Activated CD8-positive, alpha-beta T cell treated with anti-CD3 and anti-CD28 coated beads for 36 hours (primary cell): ENCODE measurements around the gene SUGCT. TPM values are rescaled to one million over a fixed set of nuclear protein-coding genes. Genes with fewer than 3 reads are reported as not detected.

ENCODE experiments used
- ATAC-seq: fragments of 200-7000 bp; cut with Tn5 transposase; one replicate; pipeline ENCODE4 v1.10.0; 2021; ENCODE audit warnings: mild to moderate bottlenecking, moderate library complexity
- CTCF ChIA-PET: fragments of 350-600 bp; sonication (Branson Sonifier 250); formaldehyde crosslinking; loops from one replicate; lab custom pipeline; 2021; ENCODE audit warnings: antibody characterized with exemption; lab: Charles Lee
- POLR2A ChIA-PET: fragments of 350-600 bp; sonication (Branson Sonifier 250); formaldehyde crosslinking; loops from one replicate; lab custom pipeline; 2021; ENCODE audit warnings: antibody characterized with exemption; lab: Charles Lee
- DNase-seq: peaks from one replicate; pipeline ENCODE4 v3.0.0-alpha.2; 2020
- H3K27ac Mint-ChIP-seq: one replicate; pipeline ENCODE4 v1.8.0; 2021; ENCODE audit warnings: mild to moderate bottlenecking, mixed read lengths
- H3K27me3 Mint-ChIP-seq: one replicate; pipeline ENCODE4 v1.8.0; 2021; ENCODE audit warnings: mixed read lengths
- H3K36me3 Mint-ChIP-seq: one replicate; pipeline ENCODE4 v1.8.0; 2021; ENCODE audit warnings: low read depth, mixed read lengths
- H3K4me1 Mint-ChIP-seq: one replicate; pipeline ENCODE4 v1.8.0; 2021; ENCODE audit warnings: low read depth, mixed read lengths
- H3K4me3 Mint-ChIP-seq: one replicate; pipeline ENCODE4 v1.8.0; 2021; ENCODE audit warnings: mild to moderate bottlenecking, moderate library complexity, mixed read lengths
- H3K9me3 Mint-ChIP-seq: one replicate; pipeline ENCODE4 v1.8.0; 2021; ENCODE audit warnings: mixed read lengths
- intact Hi-C: fragments of 100-400 bp; cut with micrococcal nuclease; formaldehyde crosslinking; loops from one replicate; pipeline ENCODE4 v1.10.0; 2022
- total RNA-seq, 2 experiments: library from RNA; stranded (reverse); gene quantifications; one replicate each; pipeline ENCODE4 v1.2.3, GENCODE V29; 2021
- TF ChIP-seq, protein P1 (sequence below): fragments of 200-600 bp; IDR thresholded peaks from one replicate; pipeline ENCODE4 v1.8.0; 2022; ENCODE audit warnings: antibody characterized with exemption, mild to moderate bottlenecking

SUGCT gene
- total RNA-seq, 2 experiments from 2014 or later: 1.6 to 2.0 TPM

DNA sequence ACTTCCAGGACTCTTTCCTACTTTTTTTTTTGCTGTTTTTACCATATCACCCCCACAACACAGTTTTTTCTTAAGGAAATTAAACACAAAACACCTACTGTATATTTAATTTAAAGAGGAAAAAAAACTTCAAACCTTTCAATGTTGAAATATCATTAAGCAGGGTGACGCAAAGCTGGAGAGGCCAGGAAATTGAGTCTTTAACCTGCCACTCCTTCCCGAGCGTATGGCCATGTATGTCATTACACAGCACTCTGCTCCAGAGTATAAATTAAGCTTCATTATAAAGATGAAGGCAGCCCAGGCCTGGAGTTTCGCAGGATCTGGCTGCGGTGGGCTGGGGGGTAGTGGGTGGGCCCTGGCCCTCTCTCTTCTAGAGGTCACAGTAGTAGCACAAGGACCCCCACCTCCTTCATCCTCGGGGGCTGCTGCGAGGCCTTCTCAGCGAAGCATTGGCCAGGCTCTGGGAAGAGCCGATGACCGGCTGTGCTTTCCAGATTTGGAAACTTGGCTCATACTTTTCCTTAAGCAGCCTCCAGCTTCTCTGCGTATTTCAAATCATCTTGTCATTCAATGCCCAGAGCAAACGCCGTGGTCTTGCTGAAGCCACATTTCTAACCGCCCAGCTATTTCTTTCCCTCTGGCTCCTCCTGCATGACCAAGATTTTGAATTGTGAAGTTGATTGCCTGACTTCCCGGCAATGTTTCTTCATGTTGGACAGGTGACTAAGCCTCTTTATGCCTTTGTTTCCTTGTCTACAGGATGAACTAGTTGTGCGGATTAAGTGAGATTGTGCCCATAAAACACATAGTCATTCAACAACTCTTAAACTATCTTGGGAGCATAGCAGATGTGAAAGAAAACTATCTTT, 765.1 kb downstream of the SUGCT start:
- no peaks in the 10 kb centered on the region for H3K36me3 Mint-ChIP-seq
- DNase-seq (no peak), ATAC-seq (no peak)
- TF ChIP-seq, protein P1, sequence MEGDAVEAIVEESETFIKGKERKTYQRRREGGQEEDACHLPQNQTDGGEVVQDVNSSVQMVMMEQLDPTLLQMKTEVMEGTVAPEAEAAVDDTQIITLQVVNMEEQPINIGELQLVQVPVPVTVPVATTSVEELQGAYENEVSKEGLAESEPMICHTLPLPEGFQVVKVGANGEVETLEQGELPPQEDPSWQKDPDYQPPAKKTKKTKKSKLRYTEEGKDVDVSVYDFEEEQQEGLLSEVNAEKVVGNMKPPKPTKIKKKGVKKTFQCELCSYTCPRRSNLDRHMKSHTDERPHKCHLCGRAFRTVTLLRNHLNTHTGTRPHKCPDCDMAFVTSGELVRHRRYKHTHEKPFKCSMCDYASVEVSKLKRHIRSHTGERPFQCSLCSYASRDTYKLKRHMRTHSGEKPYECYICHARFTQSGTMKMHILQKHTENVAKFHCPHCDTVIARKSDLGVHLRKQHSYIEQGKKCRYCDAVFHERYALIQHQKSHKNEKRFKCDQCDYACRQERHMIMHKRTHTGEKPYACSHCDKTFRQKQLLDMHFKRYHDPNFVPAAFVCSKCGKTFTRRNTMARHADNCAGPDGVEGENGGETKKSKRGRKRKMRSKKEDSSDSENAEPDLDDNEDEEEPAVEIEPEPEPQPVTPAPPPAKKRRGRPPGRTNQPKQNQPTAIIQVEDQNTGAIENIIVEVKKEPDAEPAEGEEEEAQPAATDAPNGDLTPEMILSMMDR: no peak
- no peak overlapping the region for H3K4me3 Mint-ChIP-seq
- peaks cover 7% of the 10 kb centered on the region for H3K9me3 Mint-ChIP-seq
- no peaks in the 10 kb centered on the region for H3K4me1 Mint-ChIP-seq
- H3K27me3 Mint-ChIP-seq: no peaks in the 10 kb centered on the region
- intact Hi-C loops: no loop called here
- ChIA-PET CTCF (no interaction called here), POLR2A (no interaction called here)
- no peak overlapping the region for H3K27ac Mint-ChIP-seq

DNA sequence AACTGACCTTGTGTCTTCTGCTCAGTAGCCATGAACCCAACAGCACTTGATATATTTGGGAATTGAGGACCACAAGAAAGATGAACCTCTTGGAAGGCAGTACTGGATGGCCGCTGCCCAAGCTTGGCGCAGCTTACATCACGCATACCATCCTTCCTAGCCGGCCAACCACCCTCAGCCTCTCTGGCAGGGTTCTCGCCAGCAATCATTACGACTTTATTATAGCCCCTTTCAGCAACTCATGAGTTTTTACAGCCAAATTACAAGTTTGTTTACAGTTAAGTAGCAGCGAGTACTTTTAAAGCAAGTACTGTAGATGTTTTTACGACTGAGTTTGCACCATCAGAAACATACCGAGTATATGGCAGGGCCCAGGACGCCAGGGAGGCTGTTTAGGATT, 769.1 kb downstream of the SUGCT start:
- CTCF ChIA-PET: no interaction called here
- Mint-ChIP-seq H3K36me3 (no peaks in the 10 kb centered on the region), H3K4me1 (no peaks in the 10 kb centered on the region), H3K9me3 (peaks cover 3% of the 10 kb centered on the region), H3K27me3 (no peaks in the 10 kb centered on the region), H3K27ac (no peak overlapping the region), H3K4me3 (no peak overlapping the region)
- intact Hi-C loops: no loop called here
- DNase-seq (no peak), ATAC-seq (no peak)
- TF ChIP-seq, protein P1: no peak
- POLR2A ChIA-PET: no interaction called here

DNA sequence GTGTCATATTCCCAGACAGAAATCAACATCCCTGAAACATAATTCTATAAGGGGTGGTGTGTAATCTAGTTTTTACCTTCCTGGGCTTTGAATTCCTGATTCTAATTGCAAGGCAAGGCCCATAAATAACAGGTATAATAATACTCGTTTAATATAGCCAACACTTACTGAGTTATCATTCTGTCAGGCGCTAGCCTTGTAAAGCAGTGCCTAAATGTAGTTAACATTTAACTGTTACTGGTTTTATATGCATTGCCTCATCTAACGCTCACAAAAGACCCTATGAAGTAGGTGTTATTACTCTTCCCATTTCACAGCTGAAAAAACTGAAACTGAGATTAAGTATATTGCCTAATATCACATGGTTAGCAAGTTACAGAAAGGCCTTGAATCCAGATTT, 772.5 kb downstream of the SUGCT start:
- CTCF ChIA-PET: no interaction called here
- POLR2A ChIA-PET: no interaction called here
- ATAC-seq (no peak), DNase-seq (no peak)
- no peaks in the 10 kb centered on the region for H3K36me3 Mint-ChIP-seq
- no peaks in the 10 kb centered on the region for H3K27me3 Mint-ChIP-seq
- H3K4me1 Mint-ChIP-seq: no peaks in the 10 kb centered on the region
- no peak overlapping the region for H3K4me3 Mint-ChIP-seq
- TF ChIP-seq, protein P1: no peak
- intact Hi-C loops: no loop called here
- H3K9me3 Mint-ChIP-seq: no peaks in the 10 kb centered on the region
- no peak overlapping the region for H3K27ac Mint-ChIP-seq

DNA sequence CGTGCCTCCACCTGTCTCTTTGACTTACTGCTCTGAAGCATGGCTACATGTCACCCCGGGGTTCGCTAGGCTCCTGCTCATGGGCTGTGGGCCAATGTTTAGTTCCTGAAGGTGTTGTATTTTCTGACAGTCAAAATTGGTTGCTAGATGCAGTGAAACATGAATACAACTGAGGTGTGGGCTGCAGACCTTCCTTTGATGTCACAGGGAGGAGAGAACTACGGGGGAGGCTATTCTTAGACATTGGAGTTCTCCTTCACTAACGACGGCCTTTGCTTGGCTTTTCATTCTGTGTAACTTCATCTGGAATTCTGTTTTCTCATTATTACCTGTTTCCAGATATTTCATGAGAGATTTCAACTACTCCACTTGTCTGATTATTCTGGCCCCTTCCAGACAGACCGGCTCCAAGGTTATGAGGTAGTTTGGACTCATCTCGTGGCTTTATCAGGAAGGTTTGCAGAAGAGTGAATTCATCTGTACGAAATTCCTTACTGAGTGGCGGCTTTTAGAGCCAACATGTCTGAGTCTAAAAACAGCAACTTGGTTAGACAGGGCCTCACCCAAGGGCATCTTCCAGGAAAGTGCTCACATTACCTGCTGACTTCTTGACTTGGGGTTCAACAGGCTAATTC, 774.7 kb downstream of the SUGCT start:
- POLR2A ChIA-PET: no interaction called here
- H3K27ac Mint-ChIP-seq: no peak overlapping the region

More for the DNA sequence above, 774.7 kb downstream of the SUGCT start:
- intact Hi-C loops: no loop called here
- H3K9me3 Mint-ChIP-seq: no peaks in the 10 kb centered on the region
- no peak for ATAC-seq
- DNase-seq: no peak
- TF ChIP-seq, protein P1: no peak
- H3K27me3 Mint-ChIP-seq: no peaks in the 10 kb centered on the region
- H3K4me1 Mint-ChIP-seq: no peaks in the 10 kb centered on the region
- no peak overlapping the region for H3K4me3 Mint-ChIP-seq
- no peaks in the 10 kb centered on the region for H3K36me3 Mint-ChIP-seq
- CTCF ChIA-PET: no interaction called here

Other genes starting within 250 kb of the SUGCT start
- 10 to 100 TPM; 31.6 to 32.2 TPM for gene CDK13, start 184.7 kb upstream of the SUGCT start, total RNA-seq
- 10 to 100 TPM; 43.8 to 50.0 TPM for gene MPLKIP, start 383 bp upstream of the SUGCT start, total RNA-seq